Uterus (tissue), 2 donors: ENCODE measurements around the gene PRDX6.

ENCODE experiments used
- CTCF ChIP-seq, 4 experiments: fragments of 200-600 bp in 2 of 4; fragments of 450-650 bp in 2 of 4; sonication (generic) in 2 of 4; IDR thresholded peaks; one replicate each; pipeline ENCODE4 v1.5.1; 2016 to 2019; ENCODE audit warnings: antibody characterized with exemption in 4 of 4, mild to moderate bottlenecking in 2 of 4, moderate library complexity in 1 of 4
- POLR2A ChIP-seq, 2 donors: fragments of 450-650 bp; IDR thresholded peaks; one replicate each; pipeline ENCODE4 v1.6.1; 2016; ENCODE audit warnings: antibody characterized with exemption in 2 of 2, mild to moderate bottlenecking in 1 of 2, moderate library complexity in 1 of 2

DNA sequence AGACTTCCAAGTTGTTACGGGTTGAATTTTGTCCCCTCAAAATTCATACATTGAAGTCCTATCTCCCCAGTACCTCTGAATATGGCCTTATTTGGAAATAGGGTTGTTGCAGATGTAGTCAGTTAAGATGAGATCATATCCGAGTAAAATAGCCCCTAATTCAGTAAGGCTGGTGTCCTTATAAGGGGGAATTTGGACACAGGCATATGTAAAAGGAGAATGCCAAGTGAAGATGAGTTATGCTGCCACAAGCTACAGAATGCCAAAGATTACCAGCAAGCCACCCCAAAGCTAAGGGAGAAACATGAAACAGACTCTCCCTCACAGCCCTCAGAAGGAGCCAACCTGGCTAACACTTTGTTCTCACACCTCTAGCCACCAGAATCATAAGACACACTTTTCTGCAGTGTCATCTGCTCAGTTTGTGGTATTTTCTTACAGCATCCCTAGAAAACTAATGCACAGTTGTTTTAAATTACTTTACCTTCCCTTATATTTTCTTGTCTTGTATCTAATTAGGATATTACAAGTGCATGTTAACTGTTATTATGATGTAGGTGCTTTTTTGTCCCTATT, 43.3 kb upstream of the PRDX6 start:
- TF ChIP-seq CTCF (IDR thresholded peaks at IDR 0.05): no peak
- TF ChIP-seq POLR2A (IDR thresholded peaks at IDR 0.05): no peak
